HepG2 (cell line): ENCODE measurements around the gene FBF1. TPM values are rescaled to one million over a fixed set of nuclear protein-coding genes. Genes with fewer than 3 reads are reported as not detected.

Experiments used
- ARNT ChIP-seq: fragments of 450-650 bp; IDR thresholded peaks from 2 replicates; pipeline ENCODE4 v1.6.1; 2017
- ATRX ChIP-seq: sonication (generic); formaldehyde crosslinking; IDR thresholded peaks from 2 replicates; pipeline ENCODE4 v1.4.0; 2020; ENCODE audit warnings: missing genetic modification reagents, borderline replicate concordance
- BCL6 ChIP-seq: IDR thresholded peaks from 2 replicates; pipeline ENCODE4 v1.6.1; 2016; ENCODE audit warnings: missing genetic modification reagents, missing compliant biosample characterization
- MATR3 ChIP-seq: sonication (generic); formaldehyde crosslinking; IDR thresholded peaks from 2 replicates; pipeline ENCODE4 v1.4.0; 2020; ENCODE audit warnings: missing genetic modification reagents
- MED13 ChIP-seq: sonication (generic); formaldehyde crosslinking; IDR thresholded peaks from 2 replicates; pipeline ENCODE4 v1.5.0; 2020; ENCODE audit warnings: missing genetic modification reagents
- PAXIP1 ChIP-seq: sonication (generic); formaldehyde crosslinking; conservative IDR thresholded peaks from 2 replicates; pipeline ENCODE4 v1.4.0; 2020; ENCODE audit warnings: mild to moderate bottlenecking, missing genetic modification reagents, moderate library complexity
- PHB2 ChIP-seq: fragments of 450-650 bp; IDR thresholded peaks from 2 replicates; pipeline ENCODE4 v1.6.1; 2018; ENCODE audit not compliant: partially characterized antibody
- REPIN1 ChIP-seq: sonication (generic); formaldehyde crosslinking; IDR thresholded peaks from 2 replicates; pipeline ENCODE4 v1.8.0; 2022; ENCODE audit warnings: missing genetic modification reagents, low read depth, mild to moderate bottlenecking, borderline replicate concordance
- SALL1 ChIP-seq: sonication (generic); formaldehyde crosslinking; IDR thresholded peaks from 2 replicates; pipeline ENCODE4 v1.8.0; 2022; ENCODE audit warnings: mild to moderate bottlenecking, missing genetic modification reagents
- SOX6 ChIP-seq, 2 experiments: fragments of 450-650 bp in 1 of 2; sonication (generic) in 1 of 2; formaldehyde crosslinking in 1 of 2; IDR thresholded peaks; 2 replicates each; pipeline versions ENCODE4 v1.4.0 to v1.6.1; 2017 to 2020; ENCODE audit warnings: antibody characterized with exemption in 1 of 2, mild to moderate bottlenecking in 1 of 2, missing genetic modification reagents in 1 of 2
- ZNF275 ChIP-seq: sonication (generic); formaldehyde crosslinking; IDR thresholded peaks from 2 replicates; pipeline ENCODE4 v1.8.0; 2022; ENCODE audit warnings: missing genetic modification reagents, mild to moderate bottlenecking, inconsistent platforms, borderline replicate concordance
- ZNF383 ChIP-seq: sonication (generic); formaldehyde crosslinking; IDR thresholded peaks from 2 replicates; pipeline ENCODE4 v1.4.0; 2020; ENCODE audit warnings: missing genetic modification reagents, mild to moderate bottlenecking, borderline replicate concordance
- ZNF619 ChIP-seq: sonication (generic); formaldehyde crosslinking; IDR thresholded peaks from 2 replicates; pipeline ENCODE4 v1.4.0; 2020; ENCODE audit warnings: mild to moderate bottlenecking, missing genetic modification reagents
- ZNF639 ChIP-seq: conservative IDR thresholded peaks from 2 replicates; pipeline ENCODE4 v1.6.1; 2018; ENCODE audit warnings: missing genetic modification reagents
- ZNF646 ChIP-seq: sonication (generic); formaldehyde crosslinking; IDR thresholded peaks from 2 replicates; pipeline ENCODE4 v1.9.0; 2021; ENCODE audit warnings: mild to moderate bottlenecking, missing genetic modification reagents
- ZNF776 ChIP-seq: sonication (generic); formaldehyde crosslinking; IDR thresholded peaks from 2 replicates; pipeline ENCODE4 v1.4.0; 2020; ENCODE audit warnings: mild to moderate bottlenecking, missing genetic modification reagents
- polyA plus RNA-seq, 8 experiments: library from polyadenylated mRNA; depleted of rRNA in 3 of 8; stranded (reverse) in 7 of 8; unstranded in 1 of 8; fragments of >200 nt; fragmentation: Illumina TruSeq in 4 of 8; extraction: Trizol in 4 of 8; gene quantifications; 2 replicates each; pipeline versions ENCODE4 v1.2.1 to v1.2.3, GENCODE V29; 2011 to 2016; ENCODE audit warnings: low read depth in 4 of 8, missing spikeins in 1 of 8, mixed read lengths in 1 of 8; ENCODE audit not compliant: insufficient read depth in 1 of 8
- total RNA-seq, 5 experiments: library from RNA; depleted of rRNA; stranded (reverse); fragments of >200 nt; fragmentation: Illumina TruSeq; extraction: Trizol; gene quantifications; 2 replicates each; pipeline ENCODE4 v1.2.3, GENCODE V29; 2016; ENCODE audit warnings: low read depth in 1 of 5

FBF1 gene
- total and polyA plus RNA-seq, 2 of the 13 experiments (the other 11 are each of a cell fraction or from before 2014, with no cell fraction given): 2.4 to 8.1 TPM

- TF ChIP-seq ZNF646: no peak
- peak; percentile 69 for TF ChIP-seq SALL1 (CRISPR knock-in tag)
- no peak; the same call in 1 of the 2 replicates for TF ChIP-seq REPIN1
- TF ChIP-seq BCL6 (CRISPR knock-in tag): peak; percentile 20; the same call in 1 of the 2 replicates
- TF ChIP-seq SOX6 (IDR thresholded peaks at IDR 0.05): no peak
- TF ChIP-seq SOX6 (CRISPR knock-in tag; IDR thresholded peaks at IDR 0.05): no peak; the same call in 1 of the 2 replicates
- no peak for TF ChIP-seq ARNT
- TF ChIP-seq ZNF619: no peak
- TF ChIP-seq ZNF383 (CRISPR knock-in tag): peak; percentile 81; the same call in 1 of the 2 replicates
- TF ChIP-seq ZNF275 (CRISPR knock-in tag): no peak; the same call in none of the 2 replicates
- no peak; the same call in 1 of the 2 replicates for TF ChIP-seq MATR3 (CRISPR knock-in tag)
- TF ChIP-seq PHB2: no peak
- TF ChIP-seq MED13 (CRISPR knock-in tag): peak; percentile 62; the same call in 1 of the 2 replicates
- no peak for TF ChIP-seq ATRX (CRISPR knock-in tag)
- TF ChIP-seq ZNF776 (CRISPR knock-in tag): peak; percentile 97; the same call in 1 of the 2 replicates
- TF ChIP-seq ZNF639 (CRISPR knock-in tag): no peak
- TF ChIP-seq PAXIP1 (CRISPR knock-in tag): no peak
These were observed 63.1 kb downstream of the FBF1 start (continued) for GRCh38 chr17:75877752-75878173.
